CD4-positive, alpha-beta T cell (primary cell): ENCODE data around the gene GCNT2. TPM values are rescaled to one million over a fixed set of nuclear protein-coding genes. Genes with fewer than 3 reads are reported as not detected.
A peak's percentile ranks its signal among the peaks of the same experiment; 100 is the strongest.
"Not testable (repeated sequence)": the region's sequence is repeated elsewhere in the genome, so short reads cannot be mapped to it uniquely, and the experiment has no call there.

Source experiments
- ATAC-seq: fragments of 200-7000 bp; cut with Tn5 transposase; one replicate; pipeline ENCODE4 v1.10.0; 2022; ENCODE audit warnings: mild to moderate bottlenecking; ENCODE audit not compliant: poor library complexity
- CTCF ChIA-PET: fragments of 350-600 bp; sonication (Branson Sonifier 250); formaldehyde crosslinking; loops from one replicate; lab custom pipeline; 2021; ENCODE audit warnings: antibody characterized with exemption, inconsistent platforms; lab: Charles Lee
- POLR2A ChIA-PET: fragments of 350-600 bp; sonication (Branson Sonifier 250); formaldehyde crosslinking; loops from one replicate; lab custom pipeline; 2021; ENCODE audit warnings: antibody characterized with exemption, inconsistent platforms; lab: Charles Lee
- DNase-seq, 14 experiments: peaks; one replicate each; pipeline ENCODE4 v3.0.0-alpha.2; 2013 to 2020; ENCODE audit warnings: mixed read lengths in 2 of 14
- H3K27ac ChIP-seq, 2 donors: one replicate each; pipeline versions ENCODE4 v1.5.1 to v1.7.0; 2013; ENCODE audit warnings: low read length in 2 of 2, low read depth in 1 of 2, mild to moderate bottlenecking in 1 of 2
- H3K27me3 ChIP-seq, 2 experiments: 1 replicate in 1 of 2; 2 replicates in 1 of 2; pipeline versions ENCODE4 v1.6.1 to v1.7.0; 2013; ENCODE audit warnings: low read length in 2 of 2, control low read depth in 1 of 2, mild to moderate bottlenecking in 1 of 2, moderate library complexity in 1 of 2; ENCODE audit not compliant: insufficient read depth in 2 of 2, control insufficient read depth in 1 of 2
- H3K36me3 ChIP-seq: one replicate; pipeline ENCODE4 v1.6.1; 2013; ENCODE audit warnings: low read length, control low read depth; ENCODE audit not compliant: insufficient read depth
- H3K4me1 ChIP-seq: one replicate; pipeline ENCODE4 v1.6.1; 2013; ENCODE audit warnings: low read length, control low read depth; ENCODE audit not compliant: insufficient read depth
- H3K4me3 ChIP-seq: one replicate; pipeline ENCODE4 v1.5.1; 2013; ENCODE audit warnings: mild to moderate bottlenecking, low read length, moderate library complexity
- H3K9me3 ChIP-seq, 2 experiments: 1 replicate in 1 of 2; 2 replicates in 1 of 2; pipeline versions ENCODE4 v1.6.1 to v1.7.0; 2013; ENCODE audit warnings: low read length in 2 of 2, mild to moderate bottlenecking in 2 of 2, control low read depth in 1 of 2, moderate library complexity in 1 of 2; ENCODE audit not compliant: control insufficient read depth in 1 of 2, insufficient read depth in 1 of 2
- H3K27ac Mint-ChIP-seq: one replicate; pipeline ENCODE4 v1.8.0; 2020; ENCODE audit warnings: mixed read lengths
- H3K27me3 Mint-ChIP-seq: one replicate; pipeline ENCODE4 v1.8.0; 2021; ENCODE audit warnings: mixed read lengths
- H3K36me3 Mint-ChIP-seq: one replicate; pipeline ENCODE4 v1.8.0; 2021; ENCODE audit warnings: low read depth, mixed read lengths
- H3K4me1 Mint-ChIP-seq: one replicate; pipeline ENCODE4 v1.8.0; 2021; ENCODE audit warnings: low read depth, mixed read lengths
- H3K4me3 Mint-ChIP-seq: one replicate; pipeline ENCODE4 v1.8.0; 2020; ENCODE audit warnings: mild to moderate bottlenecking, mixed read lengths
- H3K9me3 Mint-ChIP-seq: one replicate; pipeline ENCODE4 v1.8.0; 2020; ENCODE audit warnings: mixed read lengths
- CTCF ChIP-seq: fragments of 200-600 bp; IDR thresholded peaks from one replicate; pipeline ENCODE4 v1.8.0; 2022; ENCODE audit warnings: antibody characterized with exemption, mild to moderate bottlenecking
- intact Hi-C, 2 experiments: fragments of 100-400 bp; cut with DNase I in 1 of 2; cut with micrococcal nuclease in 1 of 2; formaldehyde crosslinking; loops; one replicate each; pipeline versions ENCODE4 v1.15.1 to v1.9.0; 2023 to 2025; cut with DNase I, micrococcal nuclease
- total RNA-seq, 174 experiments: library from RNA in 2 of 174; stranded (reverse) in 2 of 174; gene quantifications; one replicate each; pipeline ENCODE4 v1.2.3 and lab custom pipeline; 2021 to 2026

Gene GCNT2
- total RNA-seq, 2 experiments from 2014 or later: 1.5 to 1.8 TPM

- ATAC-seq (no peak), DNase-seq (no peak)
- H3K4me3 ChIP-seq: no peak overlapping the region
- TF ChIP-seq CTCF: no peak
- no peak overlapping the region for H3K27ac Mint-ChIP-seq
- no peaks in the 10 kb centered on the region for H3K4me1 ChIP-seq
- no peaks in the 10 kb centered on the region for H3K9me3 ChIP-seq
- H3K36me3 ChIP-seq: no peaks in the 10 kb centered on the region
- CTCF ChIA-PET: no interaction called here
- H3K27ac ChIP-seq: no peak overlapping the region
- no peaks in the 10 kb centered on the region for H3K27me3 ChIP-seq
- H3K4me3 Mint-ChIP-seq: no peak overlapping the region
- H3K27me3 Mint-ChIP-seq: no peaks in the 10 kb centered on the region
- POLR2A ChIA-PET: no interaction called here
- H3K36me3 Mint-ChIP-seq: no peaks in the 10 kb centered on the region
- no peaks in the 10 kb centered on the region for H3K9me3 Mint-ChIP-seq
- intact Hi-C loops: no loop called here
- peaks cover 4% of the 10 kb centered on the region for H3K4me1 Mint-ChIP-seq
These were observed 77.9 kb downstream of the GCNT2 start for GRCh38 chr6:10599046-10599445.

GRCh38 chr6:10600681-10601080, 79.5 kb downstream of the GCNT2 start:
- not testable (repeated sequence) for DNase-seq

GRCh38 chr6:10603219-10603618, 82.1 kb downstream of the GCNT2 start:
- no peaks in the 10 kb centered on the region for H3K36me3 ChIP-seq
- no peak overlapping the region for H3K27ac Mint-ChIP-seq
- H3K36me3 Mint-ChIP-seq: no peaks in the 10 kb centered on the region
- H3K4me1 ChIP-seq: no peaks in the 10 kb centered on the region
- H3K27ac ChIP-seq: no peak overlapping the region
- ATAC-seq (no peak), DNase-seq (peak in 2 of 14 experiments; percentile 15 to 28)
- ChIA-PET CTCF (interaction anchor here (0.6 kb wide), 1 partner anchor 31 kb away, joined by 3 read pairs; no protein-coding TSS in a partner anchor), POLR2A (no interaction called here)
- H3K4me3 Mint-ChIP-seq: no peak overlapping the region
- no peaks in the 10 kb centered on the region for H3K27me3 Mint-ChIP-seq
- H3K4me1 Mint-ChIP-seq: peaks cover 4% of the 10 kb centered on the region
- no peaks in the 10 kb centered on the region for H3K9me3 Mint-ChIP-seq
- intact Hi-C loops: no loop called here
- no peaks in the 10 kb centered on the region for H3K9me3 ChIP-seq
- no peak overlapping the region for H3K4me3 ChIP-seq
- TF ChIP-seq CTCF: no peak
- H3K27me3 ChIP-seq: no peaks in the 10 kb centered on the region

More at GRCh38 chr6:10600681-10601080, 79.5 kb downstream of the GCNT2 start:
- H3K4me3 ChIP-seq, H3K27me3 Mint-ChIP-seq, H3K4me1 ChIP-seq, H3K27ac Mint-ChIP-seq, POLR2A ChIA-PET, H3K36me3 ChIP-seq, H3K9me3 ChIP-seq, CTCF ChIA-PET, H3K9me3 Mint-ChIP-seq, H3K4me1 Mint-ChIP-seq, H3K27me3 ChIP-seq, H3K36me3 Mint-ChIP-seq, H3K4me3 Mint-ChIP-seq, ATAC-seq, H3K27ac ChIP-seq, intact Hi-C loops: not testable (repeated sequence)

GRCh38 chr6:10609038-10609437, 87.9 kb downstream of the GCNT2 start:
- H3K27me3 ChIP-seq: no peaks in the 10 kb centered on the region
- Mint-ChIP-seq H3K36me3 (no peaks in the 10 kb centered on the region), H3K4me1 (no peaks in the 10 kb centered on the region), H3K9me3 (peaks cover 3% of the 10 kb centered on the region), H3K27ac (no peak overlapping the region), H3K27me3 (no peaks in the 10 kb centered on the region), H3K4me3 (no peak overlapping the region)
- no peaks in the 10 kb centered on the region for H3K4me1 ChIP-seq
- DNase-seq (no peak), ATAC-seq (no peak)
- intact Hi-C loops: no loop called here
- CTCF ChIA-PET: no interaction called here
- no peaks in the 10 kb centered on the region for H3K36me3 ChIP-seq
- H3K27ac ChIP-seq: no peak overlapping the region
- no peak overlapping the region for H3K4me3 ChIP-seq
- no peaks in the 10 kb centered on the region for H3K9me3 ChIP-seq
- POLR2A ChIA-PET: no interaction called here
- no peak for TF ChIP-seq CTCF
